ENCODE data around the gene VASH1.

- no peak for TF ChIP-seq POLR2A (IDR thresholded peaks at IDR 0.05; ENCODE audit: low read depth)
- no peak for TF ChIP-seq CTCF (IDR thresholded peaks at IDR 0.05)
- TF ChIP-seq EP300 (IDR thresholded peaks at IDR 0.05) = no peak
Measured at GRCh38 chr14:76782115-76782884, 21.0 kb downstream of the VASH1 start.

Data from esophagus muscularis mucosa (tissue), 4 donors.